K562 (cell line): ENCODE data around the gene CASKIN2. TPM values are rescaled to one million over a fixed set of nuclear protein-coding genes. Genes with fewer than 3 reads are reported as not detected.

Source experiments
- CBFB ChIP-seq: sonication (generic); formaldehyde crosslinking; IDR thresholded peaks from 2 replicates; pipeline ENCODE4 v1.4.0; 2020; ENCODE audit warnings: mild to moderate bottlenecking, missing genetic modification reagents
- CXXC5 ChIP-seq: fragments of 250-450 bp; sonication (Bioruptor Pico); IDR thresholded peaks from 2 replicates; pipeline ENCODE4 v1.8.0; 2022; ENCODE audit warnings: inconsistent platforms, mild to moderate bottlenecking, moderate library complexity
- FOXA1 ChIP-seq: fragments of 450-650 bp; IDR thresholded peaks from 2 replicates; pipeline ENCODE4 v1.6.1; 2016; ENCODE audit warnings: mild to moderate bottlenecking, borderline replicate concordance
- HDAC2 ChIP-seq: fragments of 450-650 bp; IDR thresholded peaks from 2 replicates; pipeline ENCODE4 v1.6.1; 2016; ENCODE audit warnings: mild to moderate bottlenecking
- JUNB ChIP-seq: fragments of 450-650 bp; formaldehyde crosslinking; conservative IDR thresholded peaks from 2 replicates; pipeline ENCODE4 v1.4.0; 2020; ENCODE audit warnings: mild to moderate bottlenecking
- LEF1 ChIP-seq: fragments of 450-650 bp; IDR thresholded peaks from 2 replicates; pipeline ENCODE4 v1.6.1; 2016; ENCODE audit warnings: mild to moderate bottlenecking
- MCM7 ChIP-seq, 2 experiments: fragments of 450-650 bp; IDR thresholded peaks; 2 replicates each; pipeline ENCODE4 v1.6.1; 2016 to 2018
- POLR2A ChIP-seq: fragments of 450-650 bp; conservative IDR thresholded peaks from 2 replicates; pipeline ENCODE4 v1.6.1; 2016
- POU5F1 ChIP-seq: fragments of 150-350 bp; IDR thresholded peaks from 2 replicates; pipeline ENCODE4 v1.6.1; 2014; ENCODE audit warnings: borderline replicate concordance, low read length, low read depth, mild to moderate bottlenecking; ENCODE audit not compliant: partially characterized antibody
- SAP30 ChIP-seq: fragments of 200-600 bp; sonication (generic); IDR thresholded peaks from 2 replicates; pipeline ENCODE4 v1.6.1; 2012; ENCODE audit warnings: borderline replicate concordance, low read depth, mild to moderate bottlenecking, moderate library complexity, low read length, control low read depth, inconsistent platforms; ENCODE audit not compliant: insufficient read depth, poor library complexity, severe bottlenecking
- ZNF121 ChIP-seq: sonication (generic); formaldehyde crosslinking; conservative IDR thresholded peaks from 2 replicates; pipeline ENCODE4 v1.8.0; 2022; ENCODE audit warnings: missing genetic modification reagents
- ZNF146 ChIP-seq: IDR thresholded peaks from one replicate; pipeline ENCODE4 v1.6.1; 2018; ENCODE audit warnings: missing compliant biosample characterization; ENCODE audit not compliant: unreplicated experiment
- ZNF174 ChIP-seq: fragments of 250-450 bp; sonication (Bioruptor Pico); IDR thresholded peaks from 2 replicates; pipeline ENCODE4 v1.4.0; 2020; ENCODE audit warnings: mild to moderate bottlenecking
- polyA plus RNA-seq, 8 experiments: library from polyadenylated mRNA; depleted of rRNA in 4 of 8; stranded (reverse) in 5 of 8; unstranded in 3 of 8; fragments of >200 nt; fragmentation: Nextera tagmentation in 2 of 8; fragmentation: Illumina TruSeq in 1 of 8; extraction: Ambion mirVana in 2 of 8; extraction: Trizol in 1 of 8; gene quantifications; 2 replicates each; pipeline versions ENCODE4 v1.2.1 to v1.2.3, GENCODE V29; 2011 to 2014; ENCODE audit warnings: inconsistent platforms in 1 of 8, missing spikeins in 1 of 8
- total RNA-seq, 7 experiments: library from RNA; depleted of rRNA in 6 of 7; stranded (reverse); fragments of >200 nt in 6 of 7; fragmentation: Illumina TruSeq in 2 of 7; extraction: Trizol in 2 of 7; gene quantifications; 2 replicates each; pipeline versions ENCODE4 v1.2.1 to v1.2.3, GENCODE V29; 2011 to 2021; ENCODE audit warnings: low replicate concordance in 1 of 7
- TF ChIP-seq, protein P1 (sequence below): sonication (generic); formaldehyde crosslinking; IDR thresholded peaks from 2 replicates; pipeline ENCODE4 v1.8.0; 2022; ENCODE audit warnings: mild to moderate bottlenecking, missing genetic modification reagents
- TF ChIP-seq, protein P2 (sequence below), 3 experiments: IDR thresholded peaks in 2 of 3; conservative IDR thresholded peaks in 1 of 3; 2 replicates each; pipeline ENCODE4 v1.5.1; 2011 to 2012; ENCODE audit warnings: low read length in 3 of 3, mild to moderate bottlenecking in 3 of 3, control low read depth in 2 of 3, improper control_type of control experiment in 1 of 3, inconsistent platforms in 1 of 3, low read depth in 1 of 3, mixed read lengths in 1 of 3, moderate library complexity in 1 of 3; ENCODE audit not compliant: insufficient read depth in 2 of 3
- TF ChIP-seq, protein P3 (sequence below): fragments of 250-450 bp; sonication (Bioruptor Pico); IDR thresholded peaks from 2 replicates; pipeline ENCODE4 v1.8.0; 2021; ENCODE audit warnings: mild to moderate bottlenecking, moderate library complexity
- TF ChIP-seq, protein P4 (sequence below): fragments of 150-350 bp; IDR thresholded peaks from 2 replicates; pipeline ENCODE4 v1.6.1; 2014; ENCODE audit warnings: low read depth, mild to moderate bottlenecking, low read length, borderline replicate concordance

Gene CASKIN2
- total and polyA plus RNA-seq, 9 of the 15 experiments (the other 6 are each of a cell fraction or from before 2014, with no cell fraction given) = 0.01 to 12.2 (median 2.1) TPM

DNA sequence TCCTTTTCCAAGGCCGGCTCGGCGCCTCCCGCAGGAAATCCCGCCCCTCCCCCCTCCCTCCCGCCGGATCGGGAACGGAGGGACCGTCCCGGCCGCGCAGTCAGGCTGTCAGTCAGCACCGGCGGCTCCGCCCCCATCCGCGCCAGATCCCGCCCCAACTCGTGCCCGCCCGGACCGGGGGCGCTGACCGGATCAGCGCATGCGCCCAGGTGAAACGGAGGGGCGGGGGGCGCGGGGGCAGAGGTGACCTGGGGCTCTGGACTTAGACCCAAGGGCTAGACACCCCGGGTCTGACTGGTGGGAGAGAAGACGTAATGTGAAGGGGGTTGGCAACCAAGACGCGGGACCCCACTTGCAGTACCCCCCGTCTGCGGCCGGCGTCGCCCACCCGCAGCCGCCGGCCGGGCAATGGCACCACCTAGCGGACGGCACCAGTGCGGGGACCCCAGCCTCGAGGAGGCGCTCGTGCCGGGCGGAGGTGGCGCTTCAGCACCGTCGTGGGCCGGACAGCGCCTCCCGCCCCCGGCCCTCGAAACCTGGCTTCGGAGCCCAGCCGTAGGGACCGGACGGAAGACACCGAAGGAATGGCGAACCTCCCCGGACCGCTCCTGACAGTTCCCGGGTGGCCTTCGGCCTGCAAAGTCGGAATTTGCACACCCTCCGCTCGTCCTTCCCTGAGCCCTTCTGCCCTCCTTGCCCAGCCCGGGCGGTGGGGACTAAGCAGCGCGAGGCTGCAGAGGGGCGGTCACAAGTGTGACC, at the start of gene CASKIN2 (continued):
- TF ChIP-seq POU5F1 (no peak), JUNB (CRISPR knock-in tag) (no peak), SAP30 (peak; percentile 98), ZNF146 (CRISPR knock-in tag) (peak; percentile 23), MCM7 (IDR thresholded peaks at IDR 0.05) (no peak), LEF1 (no peak), ZNF121 (no peak; the same call in 1 of the 2 replicates), CBFB (peak; percentile 55; the same call in 1 of the 2 replicates), CXXC5 (CRISPR knock-in tag) (peak; percentile 58), FOXA1 (no peak), POLR2A (no peak), HDAC2 (peak; percentile 95), ZNF174 (CRISPR knock-in tag) (no peak)
- TF ChIP-seq, protein P1, sequence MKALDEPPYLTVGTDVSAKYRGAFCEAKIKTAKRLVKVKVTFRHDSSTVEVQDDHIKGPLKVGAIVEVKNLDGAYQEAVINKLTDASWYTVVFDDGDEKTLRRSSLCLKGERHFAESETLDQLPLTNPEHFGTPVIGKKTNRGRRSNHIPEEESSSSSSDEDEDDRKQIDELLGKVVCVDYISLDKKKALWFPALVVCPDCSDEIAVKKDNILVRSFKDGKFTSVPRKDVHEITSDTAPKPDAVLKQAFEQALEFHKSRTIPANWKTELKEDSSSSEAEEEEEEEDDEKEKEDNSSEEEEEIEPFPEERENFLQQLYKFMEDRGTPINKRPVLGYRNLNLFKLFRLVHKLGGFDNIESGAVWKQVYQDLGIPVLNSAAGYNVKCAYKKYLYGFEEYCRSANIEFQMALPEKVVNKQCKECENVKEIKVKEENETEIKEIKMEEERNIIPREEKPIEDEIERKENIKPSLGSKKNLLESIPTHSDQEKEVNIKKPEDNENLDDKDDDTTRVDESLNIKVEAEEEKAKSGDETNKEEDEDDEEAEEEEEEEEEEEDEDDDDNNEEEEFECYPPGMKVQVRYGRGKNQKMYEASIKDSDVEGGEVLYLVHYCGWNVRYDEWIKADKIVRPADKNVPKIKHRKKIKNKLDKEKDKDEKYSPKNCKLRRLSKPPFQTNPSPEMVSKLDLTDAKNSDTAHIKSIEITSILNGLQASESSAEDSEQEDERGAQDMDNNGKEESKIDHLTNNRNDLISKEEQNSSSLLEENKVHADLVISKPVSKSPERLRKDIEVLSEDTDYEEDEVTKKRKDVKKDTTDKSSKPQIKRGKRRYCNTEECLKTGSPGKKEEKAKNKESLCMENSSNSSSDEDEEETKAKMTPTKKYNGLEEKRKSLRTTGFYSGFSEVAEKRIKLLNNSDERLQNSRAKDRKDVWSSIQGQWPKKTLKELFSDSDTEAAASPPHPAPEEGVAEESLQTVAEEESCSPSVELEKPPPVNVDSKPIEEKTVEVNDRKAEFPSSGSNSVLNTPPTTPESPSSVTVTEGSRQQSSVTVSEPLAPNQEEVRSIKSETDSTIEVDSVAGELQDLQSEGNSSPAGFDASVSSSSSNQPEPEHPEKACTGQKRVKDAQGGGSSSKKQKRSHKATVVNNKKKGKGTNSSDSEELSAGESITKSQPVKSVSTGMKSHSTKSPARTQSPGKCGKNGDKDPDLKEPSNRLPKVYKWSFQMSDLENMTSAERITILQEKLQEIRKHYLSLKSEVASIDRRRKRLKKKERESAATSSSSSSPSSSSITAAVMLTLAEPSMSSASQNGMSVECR (CRISPR knock-in tag) = peak; percentile 100
- TF ChIP-seq, protein P2, sequence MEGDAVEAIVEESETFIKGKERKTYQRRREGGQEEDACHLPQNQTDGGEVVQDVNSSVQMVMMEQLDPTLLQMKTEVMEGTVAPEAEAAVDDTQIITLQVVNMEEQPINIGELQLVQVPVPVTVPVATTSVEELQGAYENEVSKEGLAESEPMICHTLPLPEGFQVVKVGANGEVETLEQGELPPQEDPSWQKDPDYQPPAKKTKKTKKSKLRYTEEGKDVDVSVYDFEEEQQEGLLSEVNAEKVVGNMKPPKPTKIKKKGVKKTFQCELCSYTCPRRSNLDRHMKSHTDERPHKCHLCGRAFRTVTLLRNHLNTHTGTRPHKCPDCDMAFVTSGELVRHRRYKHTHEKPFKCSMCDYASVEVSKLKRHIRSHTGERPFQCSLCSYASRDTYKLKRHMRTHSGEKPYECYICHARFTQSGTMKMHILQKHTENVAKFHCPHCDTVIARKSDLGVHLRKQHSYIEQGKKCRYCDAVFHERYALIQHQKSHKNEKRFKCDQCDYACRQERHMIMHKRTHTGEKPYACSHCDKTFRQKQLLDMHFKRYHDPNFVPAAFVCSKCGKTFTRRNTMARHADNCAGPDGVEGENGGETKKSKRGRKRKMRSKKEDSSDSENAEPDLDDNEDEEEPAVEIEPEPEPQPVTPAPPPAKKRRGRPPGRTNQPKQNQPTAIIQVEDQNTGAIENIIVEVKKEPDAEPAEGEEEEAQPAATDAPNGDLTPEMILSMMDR (IDR thresholded peaks at IDR 0.05 in 2 of 3, conservative IDR thresholded peaks at IDR 0.05 in 1 of 3; ENCODE audit: insufficient read depth in 2 of 3, low read depth in 1 of 3, low read length in 3 of 3) = peak; percentile 97 to 100 (median 100)
- TF ChIP-seq, protein P3, sequence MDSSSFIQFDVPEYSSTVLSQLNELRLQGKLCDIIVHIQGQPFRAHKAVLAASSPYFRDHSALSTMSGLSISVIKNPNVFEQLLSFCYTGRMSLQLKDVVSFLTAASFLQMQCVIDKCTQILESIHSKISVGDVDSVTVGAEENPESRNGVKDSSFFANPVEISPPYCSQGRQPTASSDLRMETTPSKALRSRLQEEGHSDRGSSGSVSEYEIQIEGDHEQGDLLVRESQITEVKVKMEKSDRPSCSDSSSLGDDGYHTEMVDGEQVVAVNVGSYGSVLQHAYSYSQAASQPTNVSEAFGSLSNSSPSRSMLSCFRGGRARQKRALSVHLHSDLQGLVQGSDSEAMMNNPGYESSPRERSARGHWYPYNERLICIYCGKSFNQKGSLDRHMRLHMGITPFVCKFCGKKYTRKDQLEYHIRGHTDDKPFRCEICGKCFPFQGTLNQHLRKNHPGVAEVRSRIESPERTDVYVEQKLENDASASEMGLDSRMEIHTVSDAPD (CRISPR knock-in tag) = no peak
- TF ChIP-seq, protein P4, sequence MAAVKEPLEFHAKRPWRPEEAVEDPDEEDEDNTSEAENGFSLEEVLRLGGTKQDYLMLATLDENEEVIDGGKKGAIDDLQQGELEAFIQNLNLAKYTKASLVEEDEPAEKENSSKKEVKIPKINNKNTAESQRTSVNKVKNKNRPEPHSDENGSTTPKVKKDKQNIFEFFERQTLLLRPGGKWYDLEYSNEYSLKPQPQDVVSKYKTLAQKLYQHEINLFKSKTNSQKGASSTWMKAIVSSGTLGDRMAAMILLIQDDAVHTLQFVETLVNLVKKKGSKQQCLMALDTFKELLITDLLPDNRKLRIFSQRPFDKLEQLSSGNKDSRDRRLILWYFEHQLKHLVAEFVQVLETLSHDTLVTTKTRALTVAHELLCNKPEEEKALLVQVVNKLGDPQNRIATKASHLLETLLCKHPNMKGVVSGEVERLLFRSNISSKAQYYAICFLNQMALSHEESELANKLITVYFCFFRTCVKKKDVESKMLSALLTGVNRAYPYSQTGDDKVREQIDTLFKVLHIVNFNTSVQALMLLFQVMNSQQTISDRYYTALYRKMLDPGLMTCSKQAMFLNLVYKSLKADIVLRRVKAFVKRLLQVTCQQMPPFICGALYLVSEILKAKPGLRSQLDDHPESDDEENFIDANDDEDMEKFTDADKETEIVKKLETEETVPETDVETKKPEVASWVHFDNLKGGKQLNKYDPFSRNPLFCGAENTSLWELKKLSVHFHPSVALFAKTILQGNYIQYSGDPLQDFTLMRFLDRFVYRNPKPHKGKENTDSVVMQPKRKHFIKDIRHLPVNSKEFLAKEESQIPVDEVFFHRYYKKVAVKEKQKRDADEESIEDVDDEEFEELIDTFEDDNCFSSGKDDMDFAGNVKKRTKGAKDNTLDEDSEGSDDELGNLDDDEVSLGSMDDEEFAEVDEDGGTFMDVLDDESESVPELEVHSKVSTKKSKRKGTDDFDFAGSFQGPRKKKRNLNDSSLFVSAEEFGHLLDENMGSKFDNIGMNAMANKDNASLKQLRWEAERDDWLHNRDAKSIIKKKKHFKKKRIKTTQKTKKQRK = no peak
